Ovary (tissue), 9 donors: ENCODE measurements around the gene ANKRD29. TPM values are rescaled to one million over a fixed set of nuclear protein-coding genes. Genes with fewer than 3 reads are reported as not detected.

Experiments used
- DNase-seq, 5 donors: peaks; one replicate each; pipeline ENCODE4 v3.0.0-alpha.2; 2019 to 2020
- H3K27ac ChIP-seq, 2 donors: fragments of 200-600 bp; one replicate each; pipeline versions ENCODE4 v1.5.1 to v1.8.0; 2019 to 2022
- H3K27me3 ChIP-seq: fragments of 200-600 bp; one replicate; pipeline ENCODE4 v1.8.0; 2022
- H3K36me3 ChIP-seq: fragments of 200-600 bp; sonication (generic); one replicate; pipeline ENCODE4 v1.5.1; 2019
- H3K4me1 ChIP-seq: one replicate; pipeline ENCODE4 v1.8.1; 2013; ENCODE audit warnings: mild to moderate bottlenecking, moderate library complexity; ENCODE audit not compliant: insufficient read depth
- H3K4me3 ChIP-seq: fragments of 200-600 bp; sonication (generic); one replicate; pipeline ENCODE4 v1.5.1; 2017
- H3K9me3 ChIP-seq, 2 donors: fragments of 200-600 bp in 1 of 2; sonication (generic) in 1 of 2; one replicate each; pipeline versions ENCODE4 v1.5.1 to v1.8.1; 2013 to 2019; ENCODE audit warnings: mild to moderate bottlenecking in 1 of 2, moderate library complexity in 1 of 2
- EP300 ChIP-seq: sonication (generic); formaldehyde crosslinking; IDR thresholded peaks from one replicate; pipeline ENCODE4 v1.6.1; 2017; ENCODE audit warnings: antibody characterized with exemption
- POLR2A ChIP-seq: fragments of 450-650 bp; IDR thresholded peaks from one replicate; pipeline ENCODE4 v1.6.1; 2017; ENCODE audit warnings: antibody characterized with exemption, mild to moderate bottlenecking, moderate library complexity
- WGBS, 3 donors: extraction: QIAGEN DNeasy Blood & Tissue Kit in 1 of 3; methylation state at CpG; one replicate each; pipeline versions ENCODE4 v1.1.5 to v1.1.7; 2013 to 2017; 5-methylcytosine and 5-hydroxymethylcytosine counted together
- intact Hi-C, 4 donors: fragments of 100-400 bp; cut with DNase I; formaldehyde crosslinking; loops; one replicate each; pipeline versions ENCODE4 v1.11.0 to v1.15.1; 2022 to 2023
- polyA plus RNA-seq, 2 donors: library from polyadenylated mRNA; stranded (reverse); fragments of 200-250 nt in 1 of 2; fragments of 350-450 nt in 1 of 2; fragmentation: Illumina TruSeq in 1 of 2; extraction: RNeasy Lipid Tissue Mini Kit (QIAGEN cat#74804) in 1 of 2; gene quantifications; one replicate each; pipeline ENCODE4 v1.2.3, GENCODE V29; 2013 to 2014
- total RNA-seq, 7 donors: library from RNA; depleted of rRNA in 2 of 7; stranded (reverse); fragments of >200 nt in 2 of 7; fragmentation: NEBNext Ultra II Directional in 3 of 7; extraction: Animal tissue kit (Norgen Biotek cat#: 25700) in 3 of 7; gene quantifications; one replicate each; pipeline versions ENCODE4 v1.1.0 to v1.2.4, GENCODE V29; 2016 to 2023
- TF ChIP-seq, protein P1 (sequence below), 3 donors: fragments of 450-650 bp in 2 of 3; fragments of 200-600 bp in 1 of 3; IDR thresholded peaks; one replicate each; pipeline versions ENCODE4 v1.5.1 to v1.8.0; 2016 to 2022; ENCODE audit warnings: antibody characterized with exemption in 3 of 3, mild to moderate bottlenecking in 1 of 3
- donor health status: DM: no; HTN: no; CAD: no; lungs with moderate emphysema.
- donor health status: DM: no; HTN: no; CAD: no.
- donor health status: Bipolar disorder and iron deficiency.
- donor health status: DM: yes; HTN: yes; CAD: no.
- donor health status: DM: no; HTN: no; CAD: no.
- donor health status: DM: yes; HTN: yes; CAD: no.

ANKRD29 gene
- total and polyA plus RNA-seq, 9 donors, result 14.6 to 25.7 (median 17.6) TPM

- H3K4me1 ChIP-seq, result no peaks in the 10 kb centered on the region
- no peaks in the 10 kb centered on the region for H3K9me3 ChIP-seq
- no peaks in the 10 kb centered on the region for H3K27me3 ChIP-seq
- H3K27ac ChIP-seq, result no peak overlapping the region
- TF ChIP-seq, protein P1, sequence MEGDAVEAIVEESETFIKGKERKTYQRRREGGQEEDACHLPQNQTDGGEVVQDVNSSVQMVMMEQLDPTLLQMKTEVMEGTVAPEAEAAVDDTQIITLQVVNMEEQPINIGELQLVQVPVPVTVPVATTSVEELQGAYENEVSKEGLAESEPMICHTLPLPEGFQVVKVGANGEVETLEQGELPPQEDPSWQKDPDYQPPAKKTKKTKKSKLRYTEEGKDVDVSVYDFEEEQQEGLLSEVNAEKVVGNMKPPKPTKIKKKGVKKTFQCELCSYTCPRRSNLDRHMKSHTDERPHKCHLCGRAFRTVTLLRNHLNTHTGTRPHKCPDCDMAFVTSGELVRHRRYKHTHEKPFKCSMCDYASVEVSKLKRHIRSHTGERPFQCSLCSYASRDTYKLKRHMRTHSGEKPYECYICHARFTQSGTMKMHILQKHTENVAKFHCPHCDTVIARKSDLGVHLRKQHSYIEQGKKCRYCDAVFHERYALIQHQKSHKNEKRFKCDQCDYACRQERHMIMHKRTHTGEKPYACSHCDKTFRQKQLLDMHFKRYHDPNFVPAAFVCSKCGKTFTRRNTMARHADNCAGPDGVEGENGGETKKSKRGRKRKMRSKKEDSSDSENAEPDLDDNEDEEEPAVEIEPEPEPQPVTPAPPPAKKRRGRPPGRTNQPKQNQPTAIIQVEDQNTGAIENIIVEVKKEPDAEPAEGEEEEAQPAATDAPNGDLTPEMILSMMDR (IDR thresholded peaks at IDR 0.05), result no peak
- TF ChIP-seq EP300, result no peak
- no peak for TF ChIP-seq POLR2A
- no peak for DNase-seq
- intact Hi-C loops, result no loop called here
- H3K4me3 ChIP-seq, result no peak overlapping the region
- no peaks in the 10 kb centered on the region for H3K36me3 ChIP-seq
Measured at GRCh38 chr18:23605941-23606340, 56.8 kb downstream of the ANKRD29 start.

DNA sequence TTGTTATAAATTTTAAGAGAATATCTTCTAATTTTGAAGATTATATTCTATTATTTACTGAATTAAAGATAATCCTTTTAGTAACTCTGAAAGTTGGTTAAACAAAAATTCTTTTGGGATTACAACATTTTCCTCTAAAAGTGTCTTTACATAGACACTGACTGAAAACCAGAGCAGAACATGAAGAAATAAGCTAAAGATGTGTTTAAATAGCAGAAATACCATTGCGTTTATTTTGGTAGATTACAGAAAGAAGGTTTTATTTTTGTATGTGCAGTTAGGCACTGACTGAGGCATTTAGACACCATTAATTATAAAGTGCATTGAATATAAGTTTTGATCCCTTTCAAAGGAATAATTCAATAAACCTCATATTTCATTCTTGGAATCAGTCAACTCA lies 62.9 kb downstream of the ANKRD29 start:
- Histone ChIP-seq H3K9me3 (no peaks in the 10 kb centered on the region), H3K4me3 (no peak overlapping the region), H3K4me1 (no peaks in the 10 kb centered on the region), H3K36me3 (no peaks in the 10 kb centered on the region), H3K27me3 (no peaks in the 10 kb centered on the region), H3K27ac (no peak overlapping the region)
- intact Hi-C loops, result no loop called here
- TF ChIP-seq POLR2A, result no peak
- TF ChIP-seq, protein P1 (IDR thresholded peaks at IDR 0.05), result no peak
- TF ChIP-seq EP300, result no peak
- 10 to 19% (median 13%) methylated on average over 1 of the region's 1 CpG for WGBS, 3 donors
- no peak for DNase-seq

DNA sequence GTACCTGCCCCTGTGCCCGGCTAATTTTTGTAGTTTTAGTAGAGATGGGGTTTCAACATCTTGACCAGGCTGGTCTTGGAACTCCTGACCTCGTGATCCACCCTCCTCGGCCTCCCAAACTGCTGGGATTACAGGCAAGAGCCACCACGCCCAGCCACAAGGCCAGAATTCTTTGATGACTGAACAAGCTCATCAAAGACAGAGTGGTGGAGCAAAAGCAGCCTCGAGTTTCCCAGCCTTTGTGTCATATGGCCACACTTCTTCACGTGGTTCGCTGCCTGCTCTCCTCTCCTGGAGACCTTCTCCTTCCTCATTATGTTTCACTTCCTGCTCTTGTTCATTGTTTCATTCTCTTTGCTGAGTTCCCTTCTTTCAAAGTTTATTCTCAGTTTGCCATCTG lies 66.5 kb downstream of the ANKRD29 start:
- H3K4me3 ChIP-seq, result no peak overlapping the region
- TF ChIP-seq EP300 (no peak), POLR2A (no peak)
- TF ChIP-seq, protein P1 (IDR thresholded peaks at IDR 0.05), result no peak
- H3K4me1 ChIP-seq, result no peaks in the 10 kb centered on the region
- H3K27ac ChIP-seq, result no peak overlapping the region
- intact Hi-C loops, result no loop called here
- peak in 1 of 5 donors; percentile 7 for DNase-seq
- H3K9me3 ChIP-seq, result no peaks in the 10 kb centered on the region
- WGBS, 3 donors, result 78 to 92% (median 89%) methylated on average over 7 of the region's 7 CpGs
- no peaks in the 10 kb centered on the region for H3K27me3 ChIP-seq
- no peaks in the 10 kb centered on the region for H3K36me3 ChIP-seq

- Histone ChIP-seq H3K27me3 (no peaks in the 10 kb centered on the region), H3K4me3 (no peak overlapping the region), H3K9me3 (no peaks in the 10 kb centered on the region), H3K27ac (no peak overlapping the region), H3K4me1 (no peaks in the 10 kb centered on the region), H3K36me3 (no peaks in the 10 kb centered on the region)
- DNase-seq, result no peak
- TF ChIP-seq POLR2A (no peak), EP300 (no peak)
- TF ChIP-seq, protein P1 (IDR thresholded peaks at IDR 0.05), result no peak
- intact Hi-C loops, result no loop called here
- WGBS, 3 donors, result 94 to 98% (median 96%) methylated on average over 7 of the region's 7 CpGs
Measured at GRCh38 chr18:23595591-23595990, 67.1 kb downstream of the ANKRD29 start.

DNA sequence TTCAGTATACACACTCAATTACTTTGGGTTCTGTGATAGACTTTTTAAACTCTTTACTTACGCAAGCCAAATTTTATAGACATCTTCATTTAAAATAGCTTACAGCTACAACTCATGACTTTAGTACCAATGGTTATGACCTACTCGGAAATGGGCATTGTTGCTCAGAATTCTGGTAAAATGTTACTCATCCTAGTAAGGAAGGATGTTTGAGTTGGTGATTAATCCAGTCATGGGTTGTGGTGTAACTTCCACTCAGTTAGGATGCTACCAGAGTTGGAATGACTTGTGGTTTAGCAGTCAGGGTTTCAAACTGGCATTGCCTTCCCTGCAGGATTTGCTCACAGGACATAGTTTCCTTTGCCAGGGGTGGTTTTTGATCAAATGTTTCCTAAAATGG lies 69.0 kb downstream of the ANKRD29 start:
- H3K27me3 ChIP-seq, result no peaks in the 10 kb centered on the region
- 85 to 94% (median 93%) methylated on average over 2 of the region's 2 CpGs for WGBS, 3 donors
- no peak overlapping the region for H3K4me3 ChIP-seq
- TF ChIP-seq EP300 (no peak), POLR2A (no peak)
- H3K27ac ChIP-seq, result no peak overlapping the region
- no peaks in the 10 kb centered on the region for H3K9me3 ChIP-seq
- H3K36me3 ChIP-seq, result no peaks in the 10 kb centered on the region
- intact Hi-C loops, result no loop called here
- no peak for DNase-seq
- no peaks in the 10 kb centered on the region for H3K4me1 ChIP-seq
